ENCODE data around the gene GATC. TPM values are rescaled to one million over a fixed set of nuclear protein-coding genes. Genes with fewer than 3 reads are reported as not detected.

Gene GATC
- total and polyA plus RNA-seq, 8 donors = 4.0 to 25.3 (median 13.0) TPM

DNA sequence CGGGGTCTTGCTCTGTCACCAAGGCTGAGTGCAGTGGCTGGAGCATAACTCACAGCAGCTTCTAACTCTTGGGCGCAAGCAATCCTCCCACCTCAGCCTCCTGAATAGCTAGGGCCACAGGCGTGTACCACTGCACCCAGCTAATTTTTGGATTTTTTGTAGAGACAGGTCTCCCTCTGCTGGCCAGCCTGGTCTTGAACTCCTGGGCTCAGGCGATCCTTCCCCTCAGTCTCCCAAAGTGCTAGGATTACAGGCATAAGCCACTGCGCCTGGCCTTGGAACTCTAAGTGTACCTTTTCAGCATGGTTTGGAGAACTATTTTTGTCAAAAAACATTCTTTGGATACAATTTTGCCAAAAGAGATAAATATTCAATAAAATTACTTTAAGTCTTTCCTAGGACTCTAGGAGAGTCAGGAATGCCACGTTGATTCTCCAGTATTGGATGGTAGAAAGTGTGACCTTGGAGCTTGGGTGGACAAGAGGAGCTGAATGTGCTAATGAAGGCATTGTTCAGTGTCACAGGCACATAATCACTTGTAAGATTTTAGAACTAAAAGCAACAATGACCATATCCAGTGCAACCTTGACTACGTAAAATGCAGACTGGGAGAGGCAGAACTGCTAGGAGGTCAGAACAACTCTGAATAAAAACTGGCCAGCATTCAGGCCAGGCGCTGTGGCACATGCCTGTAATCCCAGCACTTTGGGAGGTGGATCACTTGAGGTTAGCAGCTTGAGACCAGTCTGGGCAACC, 20.5 kb downstream of the GATC start:
- intact Hi-C loops (cut with DNase I; ENCODE audit: low total_unique reads) = no loop called here
- H3K9me3 ChIP-seq = no peaks in the 10 kb centered on the region
- TF ChIP-seq, protein P1, sequence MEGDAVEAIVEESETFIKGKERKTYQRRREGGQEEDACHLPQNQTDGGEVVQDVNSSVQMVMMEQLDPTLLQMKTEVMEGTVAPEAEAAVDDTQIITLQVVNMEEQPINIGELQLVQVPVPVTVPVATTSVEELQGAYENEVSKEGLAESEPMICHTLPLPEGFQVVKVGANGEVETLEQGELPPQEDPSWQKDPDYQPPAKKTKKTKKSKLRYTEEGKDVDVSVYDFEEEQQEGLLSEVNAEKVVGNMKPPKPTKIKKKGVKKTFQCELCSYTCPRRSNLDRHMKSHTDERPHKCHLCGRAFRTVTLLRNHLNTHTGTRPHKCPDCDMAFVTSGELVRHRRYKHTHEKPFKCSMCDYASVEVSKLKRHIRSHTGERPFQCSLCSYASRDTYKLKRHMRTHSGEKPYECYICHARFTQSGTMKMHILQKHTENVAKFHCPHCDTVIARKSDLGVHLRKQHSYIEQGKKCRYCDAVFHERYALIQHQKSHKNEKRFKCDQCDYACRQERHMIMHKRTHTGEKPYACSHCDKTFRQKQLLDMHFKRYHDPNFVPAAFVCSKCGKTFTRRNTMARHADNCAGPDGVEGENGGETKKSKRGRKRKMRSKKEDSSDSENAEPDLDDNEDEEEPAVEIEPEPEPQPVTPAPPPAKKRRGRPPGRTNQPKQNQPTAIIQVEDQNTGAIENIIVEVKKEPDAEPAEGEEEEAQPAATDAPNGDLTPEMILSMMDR (IDR thresholded peaks at IDR 0.05) = peak in 4 of 7 experiments; percentile 11 to 31 (median 24)
- no peak for TF ChIP-seq POLR2AphosphoS5 (IDR thresholded peaks at IDR 0.05)
- no peak for TF ChIP-seq EP300 (IDR thresholded peaks at IDR 0.05)
- no peak overlapping the region for H3K4me3 ChIP-seq
- WGBS, 5 donors = 42 to 60% (median 49%) methylated on average over 8 of the region's 8 CpGs
- peaks cover 33 to 55% (median 44%) of the 10 kb centered on the region in 4 donors for H3K4me1 ChIP-seq
- DNase-seq = peak; percentile 48 to 68
- H3K27ac ChIP-seq = peak overlapping the region in 3 of 5 donors; percentile 11 to 36 (median 26)
- peaks cover 37 to 59% (median 54%) of the 10 kb centered on the region in 4 donors for H3K36me3 ChIP-seq
- H3K27me3 ChIP-seq = no peaks in the 10 kb centered on the region

DNA sequence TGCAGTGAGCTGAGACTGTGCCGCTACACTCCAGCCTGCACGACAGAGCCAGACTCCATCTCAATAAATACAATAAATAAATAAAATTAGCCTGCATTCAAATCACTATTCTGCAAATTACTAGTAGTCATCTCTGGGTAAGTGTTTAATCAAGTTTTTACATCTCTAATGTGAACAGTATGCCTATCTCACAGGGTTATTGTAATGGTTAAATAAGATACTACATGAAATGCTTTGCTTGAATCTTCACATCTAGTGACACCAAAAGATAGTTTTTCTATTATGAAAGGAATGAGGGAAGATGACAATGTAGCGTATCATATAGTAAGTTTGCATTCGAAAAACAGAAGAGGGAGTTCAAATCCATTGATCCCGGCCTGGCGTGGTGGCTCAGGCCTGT, 21.2 kb downstream of the GATC start:
- H3K4me1 ChIP-seq = peaks cover 33 to 57% (median 44%) of the 10 kb centered on the region in 4 donors
- TF ChIP-seq, protein P1 (IDR thresholded peaks at IDR 0.05) = no peak
- no peak for TF ChIP-seq POLR2A (IDR thresholded peaks at IDR 0.05)
- no peak for TF ChIP-seq EP300 (IDR thresholded peaks at IDR 0.05)
- no peak for TF ChIP-seq POLR2AphosphoS5 (IDR thresholded peaks at IDR 0.05)
- H3K27me3 ChIP-seq = no peaks in the 10 kb centered on the region
- 89 to 95% (median 93%) methylated on average over 6 of the region's 6 CpGs for WGBS, 5 donors
- H3K27ac ChIP-seq = no peak overlapping the region
- H3K36me3 ChIP-seq = peaks cover 30 to 52% (median 47%) of the 10 kb centered on the region in 4 donors
- no peak for DNase-seq
- no peaks in the 10 kb centered on the region for H3K9me3 ChIP-seq
- intact Hi-C loops (cut with DNase I; ENCODE audit: low total_unique reads) = no loop called here
- H3K4me3 ChIP-seq = no peak overlapping the region

DNA sequence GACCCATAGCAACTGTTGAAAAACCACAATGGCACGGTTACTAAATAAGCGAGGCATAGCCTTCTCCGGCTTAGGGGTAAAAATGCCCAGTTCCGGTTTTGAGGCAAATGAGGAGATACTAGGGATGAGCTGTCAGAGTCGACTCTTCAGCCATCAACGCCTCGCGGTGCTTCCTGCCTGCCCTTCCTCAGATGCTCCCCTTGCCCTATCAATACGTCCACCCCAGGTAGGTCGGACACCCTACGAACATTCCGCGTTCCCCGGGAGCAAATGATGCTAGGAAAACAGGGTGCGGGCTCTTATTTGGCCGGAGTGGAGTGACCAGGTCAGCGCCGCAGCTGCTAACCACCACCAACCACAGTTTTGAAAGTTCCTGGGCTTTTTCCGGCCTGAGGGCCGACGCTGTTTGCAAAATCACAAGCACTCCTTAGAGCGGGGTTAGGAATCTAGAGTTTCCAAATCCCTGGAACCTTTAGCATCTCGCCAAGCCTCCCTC, 22.1 kb downstream of the GATC start:
- WGBS, 5 donors = 1 to 2% (median 1%) methylated on average over 20 to 23 of the region's 23 CpGs
- DNase-seq = peak; percentile 44 to 76
- intact Hi-C loops (cut with DNase I; ENCODE audit: low total_unique reads) = no loop called here
- Histone ChIP-seq H3K4me3 (peak overlapping the region; percentile 80 to 98 (median 88)), H3K36me3 (peaks cover 21 to 42% (median 37%) of the 10 kb centered on the region in 4 donors), H3K27me3 (no peaks in the 10 kb centered on the region), H3K4me1 (peaks cover 33 to 57% (median 44%) of the 10 kb centered on the region in 4 donors), H3K27ac (peak overlapping the region; percentile 94 to 97 (median 95)), H3K9me3 (no peaks in the 10 kb centered on the region)
- no peak for TF ChIP-seq POLR2AphosphoS5 (IDR thresholded peaks at IDR 0.05)
- TF ChIP-seq EP300 (IDR thresholded peaks at IDR 0.05) = no peak
- TF ChIP-seq, protein P1 (IDR thresholded peaks at IDR 0.05) = no peak
- TF ChIP-seq POLR2A (IDR thresholded peaks at IDR 0.05) = no peak

DNA sequence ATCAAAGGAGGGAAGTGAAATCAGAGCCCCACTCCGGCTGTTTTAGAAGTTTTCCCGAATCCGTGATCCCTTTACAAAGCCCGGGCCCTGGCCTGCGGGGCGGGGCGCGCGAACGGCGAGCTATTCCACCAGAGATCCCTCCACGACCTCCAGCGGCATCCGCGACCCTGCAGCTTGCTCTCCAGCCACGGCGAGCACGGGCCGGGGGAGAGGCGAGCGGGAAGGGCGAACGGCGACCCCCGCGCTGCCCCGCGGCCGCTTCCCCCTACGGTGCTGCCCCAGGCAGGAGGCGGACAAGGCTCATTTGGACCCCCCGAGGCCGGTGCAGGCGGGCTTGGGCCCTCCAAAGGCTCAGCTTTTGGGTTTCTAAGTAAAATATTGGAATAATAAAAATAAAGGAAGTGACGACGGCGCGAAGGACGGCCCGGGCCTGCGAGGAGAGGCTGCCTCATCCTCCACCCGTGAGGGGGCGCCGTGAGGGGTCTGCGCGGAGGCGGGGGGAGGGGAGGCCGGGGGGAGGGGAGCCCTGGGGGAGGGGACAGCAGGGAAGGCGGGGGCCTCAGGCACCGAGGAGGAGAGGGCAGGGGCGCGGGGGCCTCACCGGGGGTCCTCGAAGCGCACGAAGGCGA, 22.7 kb downstream of the GATC start:
- H3K27ac ChIP-seq = peak overlapping the region; percentile 94 to 97 (median 95)
- 0 to 2% (median 1%) methylated on average over 34 to 57 of the region's 57 CpGs for WGBS, 5 donors
- TF ChIP-seq POLR2A (IDR thresholded peaks at IDR 0.05) (no peak), POLR2AphosphoS5 (IDR thresholded peaks at IDR 0.05) (no peak), EP300 (IDR thresholded peaks at IDR 0.05) (no peak)
- TF ChIP-seq, protein P1 (IDR thresholded peaks at IDR 0.05) = no peak
- H3K36me3 ChIP-seq = peaks cover 15 to 37% (median 32%) of the 10 kb centered on the region in 4 donors
- peaks cover 33 to 58% (median 44%) of the 10 kb centered on the region in 4 donors for H3K4me1 ChIP-seq
- intact Hi-C loops (cut with DNase I; ENCODE audit: low total_unique reads) = no loop called here
- H3K4me3 ChIP-seq = peak overlapping the region; percentile 80 to 98 (median 88)
- H3K9me3 ChIP-seq = no peaks in the 10 kb centered on the region
- DNase-seq = peak; percentile 33 to 70
- no peaks in the 10 kb centered on the region for H3K27me3 ChIP-seq
